ENCODE results near the gene LSR.

The LSR gene

GRCh38 chr19:35302446-35302845, 53.6 kb downstream of the LSR start:
- DNase-seq (ENCODE audit: low read depth): no peak

- no peak for DNase-seq (ENCODE audit: low read depth)
Observed at GRCh38 chr19:35303357-35303915, 54.6 kb downstream of the LSR start.

DNA sequence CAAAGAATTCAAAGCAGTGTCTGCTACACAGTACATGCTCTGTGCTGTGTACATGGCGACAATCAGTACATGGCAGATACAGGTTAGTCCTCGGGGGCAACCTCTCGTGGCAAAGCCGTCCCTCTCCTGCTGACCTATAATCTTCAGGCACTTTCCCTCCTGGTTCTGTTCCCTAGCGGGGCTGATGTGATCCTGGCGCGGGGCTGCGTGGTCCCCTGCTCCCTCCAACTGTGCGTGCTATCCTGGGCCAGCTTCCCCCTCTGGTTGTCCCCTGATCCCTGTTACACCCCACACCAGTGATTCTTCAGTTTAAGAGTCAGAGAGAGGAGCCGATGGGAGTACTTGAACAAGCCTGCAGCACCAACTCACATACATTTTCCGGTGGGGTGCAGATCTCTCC, 55.2 kb downstream of the LSR start:
- DNase-seq (ENCODE audit: low read depth): no peak

DNA sequence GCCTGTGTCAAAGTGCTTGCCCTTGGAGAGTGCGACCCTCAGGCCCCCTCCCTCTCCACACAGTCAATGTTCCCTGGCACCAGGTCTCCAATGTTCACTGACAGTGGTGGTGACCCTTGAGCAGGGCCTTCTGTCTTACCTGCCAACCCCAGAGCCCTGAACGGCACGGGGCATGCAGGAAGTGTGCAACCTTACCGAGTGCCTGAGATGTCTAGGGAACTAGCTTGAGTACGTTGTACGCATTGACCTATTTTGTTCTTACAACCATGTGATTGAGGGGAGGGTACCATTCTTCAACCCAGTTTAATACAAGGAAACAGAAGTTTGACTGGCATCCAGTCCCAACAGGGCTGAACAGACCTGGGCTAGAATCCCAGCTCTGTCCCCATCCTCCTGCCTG, 56.4 kb downstream of the LSR start:
- DNase-seq (ENCODE audit: low read depth): no peak

DNA sequence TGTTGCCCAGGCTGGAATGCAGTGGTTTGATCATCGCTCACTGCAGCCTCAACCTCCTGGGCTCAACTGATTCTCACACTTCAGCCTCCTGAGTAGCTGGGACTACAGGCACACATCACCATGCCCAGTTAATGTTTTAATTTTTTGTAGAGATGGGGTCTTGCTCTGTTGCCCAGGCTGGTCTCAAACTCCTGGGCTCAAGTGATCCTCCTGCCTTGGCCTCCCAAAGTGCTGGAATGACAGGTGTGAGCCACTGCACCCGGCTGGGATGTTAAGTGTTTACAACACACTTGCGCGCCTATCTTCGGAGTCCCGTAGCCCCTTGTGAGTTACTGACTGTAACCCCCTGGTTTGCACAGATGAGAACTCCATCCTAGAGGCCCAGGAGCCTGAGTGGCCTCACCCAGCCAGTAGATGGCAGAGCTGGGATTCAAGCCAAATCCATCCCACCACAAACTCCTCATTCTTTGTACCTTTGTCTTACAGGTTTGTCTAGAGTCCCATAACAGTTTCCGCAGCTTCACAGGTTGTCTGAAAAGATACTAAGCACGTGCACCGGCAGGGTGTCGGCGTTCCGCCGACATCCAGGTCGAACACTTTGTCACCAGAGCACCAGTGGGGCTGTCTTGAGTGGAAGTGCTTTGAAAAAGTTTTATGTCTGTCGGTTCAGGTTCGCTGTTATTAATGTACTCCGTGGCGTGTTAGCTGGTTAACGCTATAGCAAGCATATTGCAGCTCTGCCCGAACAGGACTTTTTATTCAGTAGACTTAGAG, 57.9 kb downstream of the LSR start:
- DNase-seq (ENCODE audit: low read depth): no peak

DNA sequence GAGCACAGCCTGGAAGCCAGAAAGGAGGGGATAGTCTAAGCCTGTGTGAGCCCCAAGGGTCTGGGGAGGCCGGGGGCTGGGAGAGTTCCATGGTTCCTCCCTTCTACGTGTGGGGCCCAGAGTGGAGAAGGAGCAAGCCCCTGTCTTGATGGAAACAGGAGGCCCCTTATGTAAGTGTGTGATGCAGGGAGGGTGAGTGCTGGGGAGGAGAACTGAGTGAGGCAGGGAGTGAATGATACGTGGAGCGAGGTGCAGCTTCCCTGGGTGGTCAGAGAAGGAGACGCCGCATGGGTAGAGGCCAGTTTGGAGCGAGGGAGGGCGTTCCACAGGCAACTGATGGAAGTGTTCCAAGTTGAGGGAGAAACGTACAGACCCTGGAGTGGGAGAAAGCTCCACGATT, 59.1 kb downstream of the LSR start:
- DNase-seq (ENCODE audit: low read depth): no peak

- no peak for DNase-seq (ENCODE audit: low read depth)
Observed at GRCh38 chr19:35308910-35309309, 60.1 kb downstream of the LSR start.

DNA sequence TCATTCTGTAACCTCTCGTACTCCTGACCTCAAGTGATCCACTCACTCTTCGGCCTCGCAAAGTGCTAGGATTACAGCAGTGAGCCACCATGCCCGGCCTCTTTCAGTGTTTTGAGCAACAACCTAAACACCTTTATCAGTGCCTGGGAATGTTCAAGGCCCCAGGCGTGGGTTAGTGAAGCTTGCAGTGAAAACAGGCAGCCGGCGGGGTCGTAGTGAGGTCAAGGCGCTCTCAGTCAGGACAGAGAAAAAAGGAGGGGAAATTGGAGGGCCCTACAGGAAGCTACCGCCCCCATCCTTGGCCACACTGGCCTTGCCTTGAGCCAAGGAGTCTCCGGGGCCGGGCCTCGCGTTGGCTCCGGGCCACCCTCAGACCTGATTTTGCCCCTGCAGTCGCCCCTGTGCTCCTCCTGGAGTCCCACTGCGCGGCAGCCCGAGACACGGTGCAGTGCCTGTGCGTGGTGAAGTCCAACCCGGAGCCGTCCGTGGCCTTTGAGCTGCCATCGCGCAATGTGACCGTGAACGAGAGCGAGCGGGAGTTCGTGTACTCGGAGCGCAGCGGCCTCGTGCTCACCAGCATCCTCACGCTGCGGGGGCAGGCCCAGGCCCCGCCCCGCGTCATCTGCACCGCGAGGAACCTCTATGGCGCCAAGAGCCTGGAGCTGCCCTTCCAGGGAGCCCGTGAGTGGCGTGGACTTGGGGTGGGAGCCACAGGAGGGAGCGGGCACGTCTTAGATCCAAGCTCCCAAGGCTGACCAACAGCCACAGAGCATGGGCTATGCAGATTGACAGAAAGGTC, 60.9 kb downstream of the LSR start:
- no peak for DNase-seq (ENCODE audit: low read depth)

DNA sequence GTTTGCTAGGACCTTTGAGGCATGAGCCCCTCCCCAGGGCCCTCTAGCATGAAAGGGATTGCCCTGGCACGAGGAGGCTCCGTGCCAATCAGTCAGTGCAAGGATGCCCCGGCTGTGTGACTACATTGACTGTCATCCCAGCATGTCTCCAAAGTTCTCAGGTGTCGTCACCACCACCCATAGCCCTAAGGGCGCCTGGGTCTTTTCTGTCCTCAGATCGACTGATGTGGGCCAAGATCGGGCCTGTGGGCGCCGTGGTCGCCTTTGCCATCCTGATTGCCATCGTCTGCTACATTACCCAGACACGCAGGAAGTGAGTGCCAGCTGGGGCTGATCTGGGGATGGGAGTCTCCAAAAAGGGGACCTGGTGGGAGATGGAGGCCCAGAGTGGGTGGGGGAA, 61.5 kb downstream of the LSR start:
- no peak for DNase-seq (ENCODE audit: low read depth)

DNA sequence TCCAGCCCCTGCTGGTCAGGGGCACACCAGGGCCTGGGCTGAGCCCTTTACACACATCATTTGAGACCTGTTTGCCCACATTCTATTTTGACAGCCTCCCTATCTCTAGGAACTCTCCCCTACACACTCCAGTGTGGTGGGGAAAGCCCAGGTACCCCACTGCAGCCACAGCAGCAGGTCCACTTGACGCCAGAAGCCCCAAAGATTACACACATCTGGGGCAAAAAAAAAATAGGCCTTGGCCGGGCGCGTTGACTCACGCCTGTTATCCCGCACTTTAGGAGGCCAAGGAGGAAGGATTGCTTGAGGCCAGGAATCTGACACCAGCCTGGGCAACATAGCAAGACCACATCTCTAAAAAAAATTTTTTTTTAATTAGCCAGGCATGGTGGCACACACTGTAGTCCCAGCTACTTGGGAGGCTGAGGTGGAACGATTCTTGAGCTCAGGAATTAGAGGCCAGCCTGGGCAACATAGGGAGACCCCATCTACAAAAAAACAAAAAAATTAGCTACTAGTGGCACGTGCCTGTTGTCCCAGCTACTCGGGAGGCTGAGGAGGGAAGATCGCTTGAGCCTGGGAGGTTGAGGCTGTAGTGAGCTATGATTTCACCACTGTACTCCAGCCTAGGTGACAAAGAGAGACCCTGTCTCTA, 62.1 kb downstream of the LSR start:
- DNase-seq (ENCODE audit: low read depth): no peak

GRCh38 chr19:35311901-35312665, 63.3 kb downstream of the LSR start:
- no peak for DNase-seq (ENCODE audit: low read depth)

DNA sequence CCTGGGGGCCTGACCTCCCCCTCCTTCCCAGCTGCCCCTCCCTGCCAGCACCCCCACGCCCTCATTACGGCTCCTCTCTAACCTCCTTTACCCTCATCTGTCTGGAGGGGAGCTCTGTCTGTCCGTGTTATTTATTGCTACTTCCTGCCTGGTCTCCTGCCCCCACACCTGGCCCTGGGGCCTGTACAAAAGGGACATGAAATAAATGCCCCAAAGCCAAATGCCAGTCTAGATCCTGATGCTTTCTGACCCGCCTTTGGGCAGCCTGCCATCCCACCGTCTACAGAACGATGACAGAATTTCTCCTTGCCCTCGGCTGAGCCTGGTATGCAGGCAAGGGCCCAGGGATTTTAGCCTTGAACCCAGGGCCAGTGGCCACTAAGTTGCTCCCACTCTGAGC, 64.8 kb downstream of the LSR start:
- no peak for DNase-seq (ENCODE audit: low read depth)

DNA sequence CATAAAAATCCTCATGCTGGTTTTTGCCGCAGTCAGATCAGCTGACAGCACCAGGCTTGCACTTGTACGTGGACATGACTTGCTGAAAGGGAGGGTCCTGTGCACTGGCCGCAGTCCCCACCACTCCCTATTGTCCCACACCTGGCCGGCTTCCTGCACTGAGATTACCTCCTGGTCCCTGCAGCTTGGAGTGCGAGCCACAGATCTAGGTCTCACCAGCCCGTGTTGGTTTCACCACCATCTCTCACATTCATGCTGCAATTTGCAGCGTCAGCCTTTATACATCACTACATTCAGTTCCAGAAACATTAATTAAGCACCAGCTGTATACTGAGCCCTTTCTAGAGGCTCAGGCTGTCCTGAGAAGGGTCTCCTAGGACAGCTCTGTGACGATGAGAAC, 65.2 kb downstream of the LSR start:
- no peak for DNase-seq (ENCODE audit: low read depth)

DNA sequence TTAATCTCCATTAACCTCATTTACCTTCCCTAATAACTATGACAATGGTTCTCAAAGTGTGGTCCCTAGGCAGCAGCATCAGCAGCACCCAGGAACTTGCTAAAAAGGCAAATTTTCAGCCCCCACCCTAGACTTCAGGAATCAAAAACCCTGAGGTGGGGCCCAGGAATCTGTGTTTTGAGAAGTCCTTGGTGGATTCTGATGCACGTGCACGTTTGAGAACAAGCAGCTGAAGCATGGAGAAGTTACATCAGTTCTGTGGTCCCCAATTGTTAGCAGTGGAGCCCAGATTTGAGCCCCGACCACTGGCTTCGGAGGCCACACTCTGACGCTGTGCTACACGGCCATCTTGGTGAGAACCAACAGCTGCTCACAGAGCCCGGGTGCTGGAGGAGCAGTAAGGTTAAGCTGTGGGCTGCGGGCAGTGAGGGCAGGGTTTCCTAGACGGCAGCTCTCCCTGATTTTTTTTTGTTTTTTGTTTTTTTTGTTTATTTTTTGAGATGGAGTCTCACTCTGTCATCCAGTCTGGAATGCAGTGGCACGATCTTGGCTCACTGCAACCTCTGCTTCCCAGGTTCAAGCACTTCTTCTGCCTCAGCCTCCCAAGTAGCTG, 66.2 kb downstream of the LSR start:
- no peak for DNase-seq (ENCODE audit: low read depth)

DNA sequence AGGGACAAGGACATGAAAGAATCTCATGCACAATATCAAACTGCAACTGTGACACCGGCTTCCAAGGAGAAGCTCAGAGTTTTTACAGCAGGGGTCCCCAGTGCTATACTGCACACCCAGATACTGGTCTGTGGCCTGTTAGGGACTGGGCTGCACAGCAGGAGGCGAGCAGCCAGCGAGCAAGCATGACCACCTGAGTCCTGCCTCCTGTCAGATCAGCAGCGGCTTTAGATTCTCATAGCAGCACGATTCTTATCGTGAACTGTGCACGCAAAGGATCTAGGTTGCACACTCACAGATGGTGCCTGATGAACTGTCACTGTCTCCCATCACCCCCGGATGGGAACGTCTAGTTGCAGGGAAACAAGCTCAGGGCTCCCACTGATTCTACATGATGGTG, 67.1 kb downstream of the LSR start:
- DNase-seq (ENCODE audit: low read depth): no peak

DNA sequence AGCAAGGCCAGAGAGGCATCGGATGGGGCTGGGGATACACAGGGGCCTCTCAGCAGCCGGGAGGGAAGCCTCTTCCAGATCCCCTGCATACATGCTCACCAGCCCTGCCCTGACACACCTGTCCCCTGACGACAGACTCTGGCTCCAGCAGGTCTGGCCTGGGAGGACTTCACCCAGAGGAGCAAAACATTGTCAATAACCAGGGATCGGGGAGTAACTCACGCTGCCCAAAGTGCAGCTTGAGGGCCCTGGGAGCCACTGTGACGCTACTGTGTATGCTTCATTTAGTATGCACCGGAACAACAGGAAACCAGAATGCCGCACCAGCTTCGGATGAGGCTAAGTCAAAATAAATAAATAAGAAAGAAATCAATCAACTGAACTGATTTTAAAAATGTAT, 67.8 kb downstream of the LSR start:
- no peak for DNase-seq (ENCODE audit: low read depth)
